Transverse colon (tissue), 4 donors: ENCODE data around the gene KNDC1. TPM values are rescaled to one million over a fixed set of nuclear protein-coding genes. Genes with fewer than 3 reads are reported as not detected.

Experiments
- DNase-seq: peaks from one replicate; pipeline ENCODE4 v3.0.0-alpha.2; 2019
- H3K27ac ChIP-seq, 4 donors: fragments of 200-600 bp; sonication (generic); 2 replicates each; pipeline ENCODE4 v1.5.1; 2016 to 2018; ENCODE audit warnings: inconsistent platforms in 4 of 4
- H3K27me3 ChIP-seq: fragments of 200-600 bp; sonication (generic); 2 replicates; pipeline ENCODE4 v1.5.1; 2017; ENCODE audit warnings: inconsistent platforms
- H3K36me3 ChIP-seq, 4 donors: fragments of 200-600 bp; sonication (generic); 2 replicates each; pipeline ENCODE4 v1.5.1; 2017 to 2019; ENCODE audit warnings: inconsistent platforms in 4 of 4
- H3K4me1 ChIP-seq, 4 donors: fragments of 200-600 bp; sonication (generic); 2 replicates each; pipeline ENCODE4 v1.5.1; 2017 to 2020; ENCODE audit warnings: inconsistent platforms in 4 of 4
- H3K4me3 ChIP-seq, 4 donors: fragments of 200-600 bp; sonication (generic); 1 replicate in 1 of 4; 2 replicates in 3 of 4; pipeline versions ENCODE4 v1.5.1 to v1.6.1; 2017 to 2019; ENCODE audit warnings: inconsistent platforms in 4 of 4
- H3K9me3 ChIP-seq, 2 donors: fragments of 200-600 bp; sonication (generic); 2 replicates each; pipeline ENCODE4 v1.5.1; 2017 to 2019; ENCODE audit warnings: inconsistent platforms in 2 of 2
- CTCF ChIP-seq, 5 experiments: fragments of 200-600 bp in 3 of 5; fragments of 450-650 bp in 2 of 5; sonication (generic) in 3 of 5; IDR thresholded peaks; 1 replicate in 2 of 5; 2 replicates in 3 of 5; pipeline ENCODE4 v1.5.1; 2016 to 2017; ENCODE audit warnings: antibody characterized with exemption in 5 of 5, inconsistent platforms in 3 of 5, mild to moderate bottlenecking in 2 of 5, moderate library complexity in 1 of 5
- EP300 ChIP-seq: sonication (generic); formaldehyde crosslinking; IDR thresholded peaks from one replicate; pipeline ENCODE4 v1.6.1; 2017; ENCODE audit warnings: antibody characterized with exemption, low read depth
- POLR2A ChIP-seq: fragments of 450-650 bp; IDR thresholded peaks from one replicate; pipeline ENCODE4 v1.6.1; 2016; ENCODE audit warnings: antibody characterized with exemption, mild to moderate bottlenecking, moderate library complexity
- POLR2AphosphoS5 ChIP-seq, 3 donors: sonication (generic); formaldehyde crosslinking; IDR thresholded peaks; one replicate each; pipeline ENCODE4 v1.6.1; 2016; ENCODE audit warnings: antibody characterized with exemption in 3 of 3
- WGBS, 2 donors: methylation state at CpG; one replicate each; pipeline ENCODE4 v1.1.5; 2018; ENCODE audit warnings: low coverage in 1 of 2; 5-methylcytosine and 5-hydroxymethylcytosine counted together
- in situ Hi-C, 4 donors: fragments of 200-750 bp; cut with MboI; loops; one replicate each; pipeline versions ENCODE4 v1.15.0 to v1.15.1; 2017; ENCODE audit warnings: low sequenced_read_pairs in 3 of 4, low pct_ligation_motif_present in 1 of 4, low pct_unique_long_range_greater_than_20kb in 1 of 4
- intact Hi-C: fragments of 100-400 bp; cut with DNase I; formaldehyde crosslinking; loops from one replicate; pipeline ENCODE4 v1.15.1; 2023; ENCODE audit warnings: low total_unique reads
- total RNA-seq, 4 donors: library from RNA; depleted of rRNA; stranded (reverse); fragments of >200 nt; gene quantifications; one replicate each; pipeline ENCODE4 v1.1.0, GENCODE V29; 2016

The KNDC1 gene
- total RNA-seq, 4 donors from 2014 or later = 0.14 to 1.2 TPM; not detected in 2

- in situ Hi-C loops = no loop called here
Observed at GRCh38 chr10:133270204-133270603, 110.2 kb downstream of the KNDC1 start.

GRCh38 chr10:133270773-133271297 lies 110.8 kb downstream of the KNDC1 start:
- H3K4me1 ChIP-seq = no peaks in the 10 kb centered on the region
- TF ChIP-seq POLR2AphosphoS5 (IDR thresholded peaks at IDR 0.05) = no peak
- no peak for TF ChIP-seq EP300
- TF ChIP-seq CTCF (IDR thresholded peaks at IDR 0.05) = no peak
- TF ChIP-seq POLR2A = no peak
- no peak overlapping the region for H3K4me3 ChIP-seq
- DNase-seq = no peak
- peaks cover 13% of the 10 kb centered on the region for H3K27me3 ChIP-seq
- H3K36me3 ChIP-seq = no peaks in the 10 kb centered on the region
- H3K27ac ChIP-seq = no peak overlapping the region
- H3K9me3 ChIP-seq = no peaks in the 10 kb centered on the region
- 93% methylated on average over 16 of the region's 19 CpGs; no CpG with 5 or more reads in 1 of the 2 donors for WGBS, 2 donors
- intact Hi-C loops (no loop called here), in situ Hi-C loops (no loop called here)

More at GRCh38 chr10:133270204-133270603, 110.2 kb downstream of the KNDC1 start:
- Histone ChIP-seq H3K9me3 (no peaks in the 10 kb centered on the region), H3K27ac (no peak overlapping the region), H3K36me3 (no peaks in the 10 kb centered on the region), H3K27me3 (peaks cover 6% of the 10 kb centered on the region), H3K4me3 (no peak overlapping the region), H3K4me1 (peaks cover 0 to 4% (median 0%) of the 10 kb centered on the region in 4 donors)
- no peak for DNase-seq
- intact Hi-C loops = no loop called here
- no peak for TF ChIP-seq POLR2AphosphoS5 (IDR thresholded peaks at IDR 0.05)
- TF ChIP-seq POLR2A = no peak
- no peak for TF ChIP-seq EP300
- TF ChIP-seq CTCF (IDR thresholded peaks at IDR 0.05) = no peak
- WGBS, 2 donors = 89% methylated on average over 20 of the region's 20 CpGs; no CpG with 5 or more reads in 1 of the 2 donors

- Histone ChIP-seq H3K4me1 (peaks cover 0 to 8% (median 3%) of the 10 kb centered on the region in 4 donors), H3K27ac (no peak overlapping the region), H3K36me3 (no peaks in the 10 kb centered on the region), H3K27me3 (peaks cover 21% of the 10 kb centered on the region), H3K4me3 (no peak overlapping the region), H3K9me3 (no peaks in the 10 kb centered on the region)
- no peak for DNase-seq
- in situ Hi-C loops (no loop called here), intact Hi-C loops (no loop called here)
- TF ChIP-seq POLR2AphosphoS5 (IDR thresholded peaks at IDR 0.05) (no peak), POLR2A (no peak), CTCF (IDR thresholded peaks at IDR 0.05) (no peak)
- whole genome bisulfite sequencing, 2 donors = 86% methylated on average over 30 of the region's 35 CpGs; no CpG with 5 or more reads in 1 of the 2 donors
Observed at GRCh38 chr10:133271521-133272300, 111.7 kb downstream of the KNDC1 start.

GRCh38 chr10:133272301-133272963 lies 112.4 kb downstream of the KNDC1 start:
- H3K9me3 ChIP-seq = no peaks in the 10 kb centered on the region
- WGBS, 2 donors = 50 to 79% methylated on average over 2 to 28 of the region's 29 CpGs
- no peak overlapping the region for H3K4me3 ChIP-seq
- in situ Hi-C loops (no loop called here), intact Hi-C loops (no loop called here)
- TF ChIP-seq POLR2AphosphoS5 (IDR thresholded peaks at IDR 0.05) (no peak), EP300 (no peak), CTCF (IDR thresholded peaks at IDR 0.05) (no peak), POLR2A (no peak)
- H3K27ac ChIP-seq = no peak overlapping the region
- H3K36me3 ChIP-seq = no peaks in the 10 kb centered on the region
- peaks cover 29% of the 10 kb centered on the region for H3K27me3 ChIP-seq
- DNase-seq = no peak
- peaks cover 0 to 15% (median 9%) of the 10 kb centered on the region in 4 donors for H3K4me1 ChIP-seq
